Measurements from ENCODE around the gene LMAN2. TPM values are rescaled to one million over a fixed set of nuclear protein-coding genes. Genes with fewer than 3 reads are reported as not detected.

Gene LMAN2
- total RNA-seq, 2 experiments from 2014 or later = 119 to 127 TPM

DNA sequence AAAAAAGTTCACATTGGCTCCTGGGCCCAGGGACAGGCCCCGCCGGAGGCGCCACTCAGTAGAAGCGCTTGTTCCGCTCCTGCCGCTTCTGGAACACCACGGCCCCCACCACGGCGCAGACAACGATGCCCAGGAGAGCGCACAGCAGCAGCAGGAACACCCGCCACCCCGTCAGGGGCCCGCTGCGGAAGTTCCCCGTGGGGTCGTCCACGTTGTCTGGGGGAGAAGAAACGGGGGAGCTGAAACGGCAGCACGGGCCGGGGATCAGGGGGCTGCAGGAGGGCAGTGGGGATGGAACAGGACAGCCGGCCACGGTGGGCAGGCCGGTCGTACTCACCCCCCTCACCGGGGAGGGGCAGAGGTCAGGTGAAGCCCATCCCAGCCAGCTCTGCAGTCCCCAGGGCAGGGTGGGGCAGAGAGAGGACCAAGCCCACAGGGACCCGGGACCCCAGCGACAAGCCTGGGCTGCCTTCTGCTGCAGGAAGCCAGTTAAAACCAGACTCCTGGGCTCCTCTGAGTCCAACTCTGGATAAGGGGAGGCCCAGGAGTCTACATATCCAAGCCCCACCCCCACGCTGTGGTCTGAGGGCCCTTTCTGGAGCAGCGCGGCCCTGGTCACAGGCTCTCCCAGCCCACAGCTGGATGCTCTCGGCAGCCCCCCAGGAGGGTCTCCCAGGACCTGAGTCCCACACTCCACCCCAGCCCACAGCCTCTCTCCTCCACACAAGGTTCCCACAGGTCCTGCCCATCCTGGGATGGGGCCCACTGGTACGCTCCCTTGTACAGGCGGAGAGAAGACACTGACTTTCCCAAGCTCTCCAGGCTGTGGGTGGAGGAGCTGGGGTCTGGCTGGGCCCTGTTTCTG is 19.2 kb downstream of the LMAN2 start:
- ChIA-PET POLR2A (interaction anchor here (0.8 kb wide), 1 partner anchor 18 kb away, joined by 4 read pairs; no protein-coding TSS in a partner anchor), CTCF (interaction anchor here (1.1 to 1.6 kb wide), 4 partner anchors 14 to 111 kb away, joined by 3 to 5 read pairs (median 4); no protein-coding TSS in a partner anchor)
- Mint-ChIP-seq H3K9me3 (ENCODE audit: insufficient read depth) (no peaks in the 10 kb centered on the region), H3K27me3 (ENCODE audit: low read depth) (no peaks in the 10 kb centered on the region), H3K4me1 (ENCODE audit: low read depth) (peaks cover 44% of the 10 kb centered on the region), H3K36me3 (ENCODE audit: low read depth) (peaks cover 61% of the 10 kb centered on the region), H3K4me3 (no peak overlapping the region), H3K27ac (no peak overlapping the region)
- ATAC-seq (no peak), DNase-seq (no peak)

DNA sequence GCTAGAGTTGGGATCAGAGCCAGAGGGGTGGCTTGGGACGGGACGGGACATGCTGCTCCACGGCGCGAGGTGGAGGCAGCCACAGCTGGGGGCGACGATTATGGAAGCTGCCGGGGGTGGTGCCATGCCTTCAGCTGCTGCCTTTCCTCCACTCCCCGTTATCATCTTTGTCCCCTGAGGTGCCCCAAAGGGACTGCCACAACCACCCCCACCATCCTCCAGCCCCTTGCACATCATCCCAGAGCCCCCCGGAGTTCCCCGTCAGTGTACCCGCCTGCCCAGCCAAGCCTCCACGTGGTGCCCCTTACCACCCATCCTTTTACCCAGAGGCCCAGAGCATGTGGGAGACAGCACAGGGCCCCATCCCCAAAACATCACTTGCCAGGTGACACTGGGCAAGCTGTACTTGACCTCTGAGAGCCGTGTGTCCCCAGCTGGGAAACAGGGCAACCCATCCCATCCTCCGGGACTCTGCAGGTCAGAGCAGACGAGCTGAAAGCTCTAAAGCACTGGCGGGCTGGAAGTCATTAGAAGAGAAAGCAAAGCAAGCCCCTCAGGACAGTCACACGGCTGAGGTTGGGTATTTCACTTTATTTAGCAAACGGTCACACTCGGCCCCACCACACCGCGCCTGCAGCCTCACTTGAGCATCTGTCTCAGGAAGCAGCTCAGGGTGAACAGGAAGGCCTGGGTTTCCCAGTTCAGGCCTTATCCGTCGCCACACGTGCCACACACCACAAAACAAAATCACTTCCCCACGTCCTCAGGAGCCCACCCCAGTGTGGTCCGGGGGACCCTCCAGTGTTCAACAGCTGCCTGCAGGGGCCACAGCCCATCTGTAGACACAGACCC is 20.3 kb downstream of the LMAN2 start:
- Mint-ChIP-seq H3K4me3 (no peak overlapping the region), H3K27ac (peak overlapping the region; percentile 43), H3K9me3 (ENCODE audit: insufficient read depth) (no peaks in the 10 kb centered on the region), H3K4me1 (ENCODE audit: low read depth) (peaks cover 40% of the 10 kb centered on the region), H3K27me3 (ENCODE audit: low read depth) (no peaks in the 10 kb centered on the region), H3K36me3 (ENCODE audit: low read depth) (peaks cover 58% of the 10 kb centered on the region)
- POLR2A ChIA-PET = interaction anchor here (0.7 to 0.8 kb wide), 2 partner anchors 19 to 106 kb away, joined by 3 to 4 read pairs; no protein-coding TSS in a partner anchor
- ATAC-seq (no peak), DNase-seq (no peak)
- CTCF ChIA-PET = interaction anchor here (1.0 to 1.4 kb wide), 3 partner anchors 13 to 19 kb away, joined by 3 to 5 read pairs (median 4); no protein-coding TSS in a partner anchor

DNA sequence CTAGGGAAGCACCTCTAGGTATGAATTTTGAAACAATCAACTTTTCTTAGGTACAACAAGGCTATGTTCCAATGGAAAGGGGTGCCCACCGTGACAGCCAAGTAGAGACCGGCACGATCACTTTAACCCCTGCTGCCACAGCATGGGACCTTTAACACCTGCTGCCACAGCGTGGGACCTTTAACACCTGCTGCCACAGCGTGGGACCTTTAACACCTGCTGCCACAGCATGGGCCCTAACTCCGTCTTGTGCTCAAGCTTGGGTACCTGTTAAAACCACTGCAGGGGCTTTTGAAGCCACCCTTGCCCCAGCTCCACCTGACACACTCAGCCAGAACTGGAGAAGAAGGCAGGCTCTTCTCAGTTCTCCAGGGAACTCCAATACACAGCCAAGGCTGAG is 21.6 kb downstream of the LMAN2 start:
- Mint-ChIP-seq H3K4me3 (no peak overlapping the region), H3K4me1 (ENCODE audit: low read depth) (peaks cover 41% of the 10 kb centered on the region), H3K27me3 (ENCODE audit: low read depth) (no peaks in the 10 kb centered on the region), H3K36me3 (ENCODE audit: low read depth) (peaks cover 45% of the 10 kb centered on the region), H3K9me3 (ENCODE audit: insufficient read depth) (no peaks in the 10 kb centered on the region), H3K27ac (peak overlapping the region; percentile 48)
- no peak for ATAC-seq
- CTCF ChIA-PET = no interaction called here
- POLR2A ChIA-PET = no interaction called here
- DNase-seq = no peak

DNA sequence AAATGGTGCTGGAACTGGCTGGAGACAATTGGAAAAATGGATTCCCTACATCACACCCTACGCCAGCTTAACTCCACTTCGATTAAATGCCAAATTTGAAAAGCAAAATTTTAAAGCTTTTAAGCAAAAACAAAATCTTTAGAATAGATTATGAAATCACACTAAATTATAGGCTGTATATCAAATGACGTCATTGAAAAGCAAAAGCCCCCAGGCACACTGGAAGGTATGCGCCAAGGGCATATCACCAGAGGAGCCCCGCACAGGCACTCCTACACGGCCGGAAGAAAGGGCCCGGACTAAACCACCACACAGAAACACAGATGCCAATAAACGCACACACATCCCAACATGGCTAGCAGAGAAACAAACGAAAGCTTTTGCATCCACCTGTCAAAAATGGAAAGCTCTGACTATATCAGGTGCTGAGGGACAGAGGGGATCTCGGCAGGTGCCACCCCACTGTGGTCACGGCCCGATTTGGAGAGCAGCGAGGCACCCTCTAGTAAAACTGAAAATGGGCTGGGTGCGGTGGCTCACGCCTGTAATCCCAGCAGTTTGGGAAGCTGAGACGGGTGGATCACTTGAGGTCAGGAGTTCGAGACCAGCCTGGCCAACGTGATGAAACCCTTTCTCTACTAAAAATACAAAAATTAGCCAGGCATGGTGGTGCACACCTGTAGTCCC is 22.8 kb downstream of the LMAN2 start:
- Mint-ChIP-seq H3K4me3 (no peak overlapping the region), H3K4me1 (ENCODE audit: low read depth) (peaks cover 39% of the 10 kb centered on the region), H3K27ac (peak overlapping the region; percentile 25)

DNA sequence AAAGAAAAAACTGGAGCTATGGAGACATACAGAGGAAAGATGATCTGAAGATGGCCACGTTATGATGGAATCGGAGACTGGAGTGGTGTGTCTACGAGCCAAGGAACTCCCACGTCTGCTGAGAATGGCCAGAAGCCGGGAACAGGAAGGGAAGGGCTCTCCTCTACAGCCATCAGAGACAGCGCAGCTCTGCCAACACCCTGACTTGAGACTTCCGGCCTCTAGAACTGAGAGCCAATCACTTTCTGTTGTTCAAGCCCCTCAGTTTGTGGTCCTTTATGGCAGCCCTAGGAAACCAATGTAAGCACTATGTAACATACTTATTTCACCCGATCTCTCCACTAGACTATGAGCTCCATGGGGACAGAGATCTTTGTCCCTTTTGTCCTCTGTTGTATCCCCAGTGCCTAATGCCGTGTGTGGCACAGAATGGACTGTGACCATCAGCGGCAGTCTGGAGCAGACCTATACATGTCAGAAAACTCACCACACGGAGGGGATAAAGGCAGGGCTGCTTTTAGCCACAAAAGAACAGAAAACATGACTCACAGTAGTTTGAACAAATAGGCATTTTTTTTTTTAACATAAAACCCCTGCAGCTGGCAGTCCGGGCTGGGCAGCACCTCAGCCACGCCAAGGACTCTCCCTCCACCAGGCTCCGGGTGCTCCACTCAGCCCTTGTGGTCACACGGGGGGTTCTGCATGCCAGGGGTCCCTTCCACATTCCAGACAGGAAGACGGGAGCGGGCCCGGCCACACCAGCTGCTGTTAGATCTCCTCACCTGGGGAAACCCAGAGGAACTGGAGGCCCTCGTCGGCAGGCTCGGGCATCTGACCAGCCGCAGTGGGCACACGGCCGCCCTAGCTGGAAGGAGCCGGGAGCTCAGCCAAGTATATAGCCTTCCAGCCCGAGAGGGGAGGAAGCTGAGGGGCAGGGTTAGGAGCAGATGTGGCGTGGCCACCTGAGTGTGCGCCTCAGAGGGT is 23.6 kb downstream of the LMAN2 start:
- peak; percentile 68 for ATAC-seq
- peak overlapping the region; percentile 48 for H3K4me3 Mint-ChIP-seq
- CTCF ChIA-PET = interaction anchor here (0.6 to 2.5 kb wide), 12 partner anchors 8 to 256 kb away, joined by 3 to 18 read pairs (median 4); no protein-coding TSS in a partner anchor
- H3K27me3 Mint-ChIP-seq (ENCODE audit: low read depth) = no peaks in the 10 kb centered on the region
- H3K9me3 Mint-ChIP-seq (ENCODE audit: insufficient read depth) = no peaks in the 10 kb centered on the region
- peak; percentile 45 for DNase-seq
- POLR2A ChIA-PET = interaction anchor here (0.6 to 1.1 kb wide), 4 partner anchors 15 to 66 kb away, joined by 3 read pairs; no protein-coding TSS in a partner anchor
- H3K27ac Mint-ChIP-seq = peak overlapping the region; percentile 81
- peaks cover 35% of the 10 kb centered on the region for H3K36me3 Mint-ChIP-seq (ENCODE audit: low read depth)
- peaks cover 33% of the 10 kb centered on the region for H3K4me1 Mint-ChIP-seq (ENCODE audit: low read depth)

More for the DNA sequence above, 22.8 kb downstream of the LMAN2 start:
- Mint-ChIP-seq H3K36me3 (ENCODE audit: low read depth) (peaks cover 37% of the 10 kb centered on the region), H3K9me3 (ENCODE audit: insufficient read depth) (no peaks in the 10 kb centered on the region), H3K27me3 (ENCODE audit: low read depth) (no peaks in the 10 kb centered on the region)
- POLR2A ChIA-PET = no interaction called here
- DNase-seq (no peak), ATAC-seq (no peak)
- CTCF ChIA-PET = interaction anchor here (1.0 to 2.5 kb wide), 6 partner anchors 10 to 257 kb away, joined by 3 to 18 read pairs (median 4); no protein-coding TSS in a partner anchor

DNA sequence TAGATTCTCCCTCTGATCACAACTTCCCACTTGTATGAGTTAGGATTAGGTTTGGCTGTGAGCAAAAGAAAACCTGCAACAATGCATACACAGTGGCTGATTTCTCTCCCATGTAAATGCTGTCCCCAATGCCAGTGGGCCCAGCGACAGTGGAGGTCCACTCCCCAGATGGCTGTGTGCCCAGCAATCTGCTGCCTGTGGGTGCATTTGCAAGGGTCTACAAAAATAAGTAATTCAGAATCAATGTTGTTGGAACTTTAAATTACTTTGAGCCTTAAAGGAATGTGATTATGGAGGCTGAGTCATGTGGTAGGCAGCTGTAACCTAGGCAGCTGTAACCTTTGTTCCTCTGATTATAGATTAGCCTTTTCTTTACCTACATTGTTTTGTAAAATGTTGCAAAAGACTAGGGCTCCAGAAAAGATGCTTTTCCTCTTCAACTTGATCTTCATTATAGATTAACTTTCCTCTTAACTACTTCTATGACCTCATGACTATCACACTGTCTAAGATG is 25.5 kb downstream of the LMAN2 start:
- Mint-ChIP-seq H3K4me1 (ENCODE audit: low read depth) (peaks cover 22% of the 10 kb centered on the region), H3K36me3 (ENCODE audit: low read depth) (peaks cover 34% of the 10 kb centered on the region), H3K27me3 (ENCODE audit: low read depth) (no peaks in the 10 kb centered on the region), H3K27ac (no peak overlapping the region), H3K4me3 (no peak overlapping the region), H3K9me3 (ENCODE audit: insufficient read depth) (no peaks in the 10 kb centered on the region)
- POLR2A ChIA-PET = no interaction called here
- CTCF ChIA-PET = interaction anchor here (0.5 to 2.5 kb wide), 2 partner anchors 13 kb away, joined by 3 to 5 read pairs; no protein-coding TSS in a partner anchor
- ATAC-seq (no peak), DNase-seq (no peak)

DNA sequence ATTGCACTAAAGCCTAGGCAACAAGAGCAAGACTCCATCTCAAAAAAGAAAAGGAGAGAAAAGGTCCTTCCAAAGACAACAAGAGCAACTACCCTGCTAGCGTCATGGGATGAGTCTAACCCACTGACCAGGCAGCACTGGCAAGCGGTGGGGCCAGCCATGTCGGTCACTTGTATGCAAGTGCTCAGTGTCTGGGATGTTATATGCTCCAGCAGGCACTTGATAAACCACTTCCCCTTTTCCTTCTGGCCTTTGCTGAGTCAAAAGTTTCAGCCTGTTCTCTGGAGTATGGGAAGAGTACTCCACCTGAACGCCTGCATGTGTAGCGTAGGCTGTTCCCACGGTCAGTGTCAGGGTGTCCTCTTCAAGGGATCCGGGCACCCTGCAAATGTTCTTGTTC is 30.6 kb downstream of the LMAN2 start:
- CTCF ChIA-PET = interaction anchor here (1.1 kb wide), 1 partner anchor 181 kb away, joined by 3 read pairs; no protein-coding TSS in a partner anchor
- H3K27me3 Mint-ChIP-seq (ENCODE audit: low read depth) = no peaks in the 10 kb centered on the region
- ATAC-seq = no peak
- no peaks in the 10 kb centered on the region for H3K9me3 Mint-ChIP-seq (ENCODE audit: insufficient read depth)
- H3K36me3 Mint-ChIP-seq (ENCODE audit: low read depth) = peaks cover 32% of the 10 kb centered on the region
- POLR2A ChIA-PET = no interaction called here
- H3K27ac Mint-ChIP-seq = no peak overlapping the region
- no peak for DNase-seq
- peaks cover 40% of the 10 kb centered on the region for H3K4me1 Mint-ChIP-seq (ENCODE audit: low read depth)
- H3K4me3 Mint-ChIP-seq = no peak overlapping the region

DNA sequence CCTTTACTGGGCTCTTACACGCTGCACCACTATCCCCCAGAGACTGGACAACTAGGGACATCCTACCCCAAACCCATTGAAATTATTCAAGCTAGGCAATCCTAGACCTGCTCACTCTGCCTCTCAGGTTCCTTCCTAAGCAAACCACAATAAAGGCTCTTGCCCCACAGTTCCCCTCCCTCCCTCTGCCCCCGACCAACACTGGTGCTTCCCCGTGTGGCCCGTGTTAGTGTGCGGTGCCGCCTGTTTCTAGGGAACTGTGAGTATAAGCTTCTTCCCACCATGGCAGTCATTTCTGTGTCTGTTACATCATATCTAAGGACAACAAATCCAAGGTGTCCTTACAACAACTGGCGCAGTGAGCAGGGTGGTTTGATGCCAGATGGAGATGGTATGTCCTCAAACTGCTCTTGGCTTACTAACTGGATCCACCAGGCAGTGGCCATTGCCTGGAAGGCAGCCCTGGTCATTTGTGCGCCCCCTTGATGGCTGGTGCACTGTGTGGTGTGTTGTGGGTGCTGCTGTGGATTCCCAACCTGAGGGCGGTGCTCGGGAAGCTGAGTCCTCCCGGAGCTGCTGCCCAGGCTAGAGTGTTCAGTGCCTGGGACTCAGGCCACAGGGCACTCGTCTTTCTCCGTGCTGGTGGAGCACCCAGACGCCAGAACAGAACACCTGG is 31.4 kb downstream of the LMAN2 start:
- Mint-ChIP-seq H3K27me3 (ENCODE audit: low read depth) (no peaks in the 10 kb centered on the region), H3K4me1 (ENCODE audit: low read depth) (peaks cover 39% of the 10 kb centered on the region), H3K36me3 (ENCODE audit: low read depth) (peaks cover 32% of the 10 kb centered on the region), H3K4me3 (no peak overlapping the region), H3K9me3 (ENCODE audit: insufficient read depth) (no peaks in the 10 kb centered on the region), H3K27ac (no peak overlapping the region)
- ATAC-seq (peak; percentile 29), DNase-seq (no peak)
- CTCF ChIA-PET = interaction anchor here (0.9 to 3.3 kb wide), 10 partner anchors 11 to 137 kb away, joined by 3 to 26 read pairs (median 8); no protein-coding TSS in a partner anchor
- POLR2A ChIA-PET = no interaction called here

DNA sequence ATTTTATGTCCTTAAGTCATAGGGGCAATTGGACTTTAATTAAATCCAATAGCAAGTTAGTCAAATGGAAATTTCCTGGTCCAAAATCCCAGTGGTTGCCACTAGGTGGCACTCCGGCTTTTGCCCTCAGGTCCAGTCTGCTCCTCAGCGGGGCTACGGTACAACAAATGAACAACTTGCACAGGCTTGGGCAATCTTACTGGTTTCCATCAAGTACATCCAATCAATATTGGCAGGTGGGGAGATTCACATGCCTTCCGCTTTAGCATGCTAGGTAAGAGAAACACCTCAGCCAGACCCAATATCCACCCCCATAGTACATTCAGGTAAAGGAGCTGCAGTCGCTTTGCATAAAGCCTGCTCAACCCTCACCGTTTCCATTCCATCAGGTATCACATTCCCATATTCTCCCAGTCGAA is 33.5 kb downstream of the LMAN2 start:
- POLR2A ChIA-PET = no interaction called here
- no peaks in the 10 kb centered on the region for H3K9me3 Mint-ChIP-seq (ENCODE audit: insufficient read depth)
- H3K4me1 Mint-ChIP-seq (ENCODE audit: low read depth) = peaks cover 44% of the 10 kb centered on the region

More for the DNA sequence above, 33.5 kb downstream of the LMAN2 start:
- no peaks in the 10 kb centered on the region for H3K27me3 Mint-ChIP-seq (ENCODE audit: low read depth)
- no peak overlapping the region for H3K4me3 Mint-ChIP-seq
- DNase-seq = peak; percentile 84
- H3K27ac Mint-ChIP-seq = no peak overlapping the region
- peak; percentile 67 for ATAC-seq
- H3K36me3 Mint-ChIP-seq (ENCODE audit: low read depth) = peaks cover 27% of the 10 kb centered on the region
- CTCF ChIA-PET = interaction anchor here (0.7 to 4.2 kb wide), 30 partner anchors 9 to 204 kb away, joined by 3 to 41 read pairs (median 5); partner anchors contain the start of genes LMAN2 and RGS14

All from activated CD8-positive, alpha-beta T cell treated with anti-CD3 and anti-CD28 coated beads, Interleukin-2, amount 10 ng/mL, durations not matched to agents 7 days and 5 days (primary cell).